SKM-1 treated with dmso at 0.1 percent for 144 hours (cell line): ENCODE data around the gene NAGPA.

ENCODE experiments used
- DNase-seq: peaks from one replicate; lab custom pipeline; 2025; ENCODE audit not compliant: unreplicated experiment; lab: John Stamatoyannopoulos, UW

NAGPA gene

DNA sequence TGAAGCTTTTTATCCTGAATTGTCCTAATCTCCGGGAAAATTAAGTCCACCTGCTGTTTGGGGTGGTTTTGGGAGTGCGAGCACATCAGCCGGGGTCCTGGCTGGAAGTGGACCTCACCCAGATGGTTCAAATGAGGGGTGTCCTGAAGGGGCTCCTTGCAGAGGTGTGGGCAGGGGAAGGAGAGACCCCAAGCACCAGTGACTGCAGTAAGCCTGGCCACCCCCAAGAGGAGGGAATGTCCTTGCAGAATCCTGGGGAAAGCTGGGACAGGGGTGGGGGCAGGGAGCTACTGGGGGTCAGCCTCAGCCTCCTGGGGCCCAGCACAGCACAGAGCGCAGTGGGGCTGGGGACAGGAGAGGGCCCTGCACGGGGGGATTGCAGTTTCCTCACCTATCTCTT is 29.4 kb downstream of the NAGPA start:
- DNase-seq: no peak

DNA sequence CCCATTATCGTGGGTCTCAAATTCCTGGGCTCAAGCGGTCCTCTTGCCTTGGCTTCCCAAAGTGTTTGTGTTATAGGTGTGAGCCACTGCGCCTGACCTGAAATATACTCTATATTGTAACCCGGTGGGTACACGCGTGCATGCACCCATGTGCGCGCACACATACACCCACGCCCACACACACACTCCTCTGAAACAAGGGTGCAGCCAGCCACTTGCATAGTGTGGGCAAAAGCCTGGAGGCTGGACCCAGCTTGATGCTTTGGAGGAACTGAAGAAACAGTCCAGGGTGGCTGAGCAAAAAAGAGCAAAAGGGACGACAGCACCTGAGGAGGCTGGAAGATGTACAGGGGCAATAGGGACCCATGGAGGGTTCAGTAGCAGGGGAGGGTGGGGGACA is 29.9 kb downstream of the NAGPA start:
- DNase-seq: no peak

DNA sequence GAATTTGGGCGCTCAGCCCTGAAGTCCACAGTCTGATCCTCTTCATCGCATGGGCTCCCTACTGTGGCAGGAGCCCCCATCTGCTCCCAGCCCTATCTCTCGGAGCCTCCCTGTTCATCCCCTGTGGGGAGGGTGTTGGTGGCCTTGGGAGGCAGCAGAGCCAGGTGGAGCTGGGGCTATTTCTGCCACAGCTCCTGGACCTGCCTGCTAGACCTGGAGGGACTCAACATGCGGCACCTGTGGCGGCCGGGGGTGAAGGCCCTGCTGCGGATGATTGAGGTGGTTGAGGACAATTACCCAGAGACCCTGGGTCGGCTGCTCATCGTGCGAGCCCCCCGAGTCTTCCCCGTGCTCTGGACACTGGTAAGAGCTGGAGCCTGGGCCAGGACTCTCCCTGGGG is 30.5 kb downstream of the NAGPA start:
- no peak for DNase-seq

DNA sequence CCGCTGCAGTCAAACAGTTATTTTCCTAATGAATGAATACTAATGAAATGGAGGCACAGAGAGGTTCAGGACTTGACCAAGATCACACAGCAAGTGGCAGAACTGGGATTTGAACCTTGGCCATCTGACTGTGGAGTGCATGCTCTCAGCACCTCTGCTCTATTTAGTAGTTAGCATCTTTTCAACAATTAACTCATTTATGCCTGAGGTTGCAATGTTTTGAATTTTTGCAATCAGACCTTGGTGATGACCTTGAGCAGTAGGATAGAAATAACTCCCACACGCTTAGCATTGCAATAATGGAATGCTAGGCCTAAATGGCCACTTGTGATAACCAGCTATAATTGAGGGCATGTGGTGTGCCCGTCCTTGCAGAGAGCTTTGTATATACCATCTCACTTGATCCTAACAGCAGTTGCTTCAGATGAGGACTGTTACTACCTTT is 31.0 kb downstream of the NAGPA start:
- DNase-seq: no peak

DNA sequence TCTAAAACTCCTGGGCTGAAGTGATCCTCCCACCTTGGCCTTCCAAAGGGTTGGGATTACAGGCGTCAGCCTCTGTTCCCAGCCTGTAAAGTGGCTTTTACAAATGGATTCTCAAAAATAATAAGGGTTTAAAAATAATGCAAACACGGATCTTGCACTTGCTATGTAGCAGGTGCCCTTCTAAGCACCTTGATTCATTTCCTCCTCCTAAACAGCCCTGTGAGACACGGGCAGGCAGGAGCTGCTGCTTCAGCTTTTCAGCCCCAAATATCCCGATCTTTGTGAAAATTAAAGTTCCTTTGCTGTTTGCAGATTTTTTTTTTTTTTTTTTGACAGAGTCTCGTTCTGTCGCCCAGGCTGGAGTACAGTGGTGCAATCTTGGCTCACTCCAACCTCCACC is 31.7 kb downstream of the NAGPA start:
- no peak for DNase-seq

DNA sequence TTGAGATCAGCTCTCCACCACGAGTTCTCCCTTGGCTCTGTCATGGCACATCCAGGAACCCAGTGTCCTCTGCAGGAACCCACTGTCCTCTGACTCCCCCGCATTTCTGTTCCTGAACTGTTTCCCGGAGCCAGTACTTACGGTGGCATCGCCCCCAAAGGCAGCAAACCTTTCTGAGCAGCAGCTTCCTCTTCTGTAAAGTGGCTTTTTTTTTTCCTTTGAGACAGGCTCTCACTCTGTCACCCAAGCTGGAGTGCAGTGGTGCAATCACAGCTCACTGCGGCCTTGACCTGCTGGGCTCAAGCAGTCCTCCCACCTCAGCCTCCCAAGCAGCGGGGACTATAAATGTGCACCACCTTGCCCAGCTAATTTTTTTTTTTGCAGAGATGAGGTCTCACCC is 32.2 kb downstream of the NAGPA start:
- peak; percentile 50 for DNase-seq

DNA sequence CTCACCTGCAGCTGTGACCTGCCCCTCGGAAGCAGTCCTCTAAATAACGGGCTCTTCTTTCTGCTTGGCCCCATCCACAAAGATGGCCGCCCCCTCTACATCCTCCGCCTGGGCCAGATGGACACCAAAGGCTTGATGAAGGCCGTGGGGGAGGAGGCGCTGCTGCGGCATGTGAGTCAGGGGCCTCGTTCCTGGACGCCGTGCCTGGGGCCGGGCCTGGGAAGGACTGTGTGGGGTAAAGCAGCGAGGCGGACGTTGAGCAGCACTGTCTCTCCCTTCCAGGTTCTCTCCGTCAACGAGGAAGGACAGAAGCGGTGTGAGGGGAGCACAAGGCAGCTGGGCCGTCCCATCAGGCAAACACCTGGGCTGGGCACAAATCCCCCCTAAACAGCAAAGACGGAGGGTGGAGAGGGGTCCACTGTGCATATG is 33.1 kb downstream of the NAGPA start:
- DNase-seq: no peak

DNA sequence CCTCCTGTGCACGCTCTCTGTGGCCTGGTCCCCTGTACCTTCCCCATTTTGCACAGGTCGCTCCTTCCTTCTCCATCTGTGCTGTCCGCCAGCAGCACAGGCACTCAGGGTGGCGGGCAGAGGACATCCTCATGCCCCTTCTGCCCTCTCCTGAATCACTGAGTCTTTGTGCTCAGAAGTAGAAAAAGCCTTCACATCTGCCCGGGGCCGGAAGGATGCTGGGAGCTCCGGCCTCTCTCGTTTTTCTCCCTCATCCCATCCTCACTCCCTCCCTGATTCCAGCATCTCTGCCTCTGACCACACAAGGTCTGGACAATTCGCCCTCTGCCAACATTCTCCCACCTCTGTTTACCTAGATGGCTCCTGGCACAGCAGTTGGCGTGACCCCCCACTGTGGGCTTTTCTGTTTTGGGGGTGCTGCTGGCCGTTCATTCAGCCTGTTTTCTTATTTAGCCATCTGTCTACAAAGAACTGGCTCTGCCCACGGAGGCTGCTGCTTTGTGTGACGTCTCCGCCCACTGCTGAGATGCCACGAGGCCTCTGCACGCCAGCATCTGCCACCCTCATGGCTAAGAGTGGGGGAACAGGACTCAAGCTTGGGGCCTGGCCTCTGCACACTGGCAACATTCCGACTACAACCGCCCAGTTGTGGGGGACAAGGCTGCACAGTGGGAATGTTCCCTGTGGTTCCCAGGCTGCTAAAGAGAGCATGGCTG is 38.9 kb downstream of the NAGPA start:
- DNase-seq: no peak

DNA sequence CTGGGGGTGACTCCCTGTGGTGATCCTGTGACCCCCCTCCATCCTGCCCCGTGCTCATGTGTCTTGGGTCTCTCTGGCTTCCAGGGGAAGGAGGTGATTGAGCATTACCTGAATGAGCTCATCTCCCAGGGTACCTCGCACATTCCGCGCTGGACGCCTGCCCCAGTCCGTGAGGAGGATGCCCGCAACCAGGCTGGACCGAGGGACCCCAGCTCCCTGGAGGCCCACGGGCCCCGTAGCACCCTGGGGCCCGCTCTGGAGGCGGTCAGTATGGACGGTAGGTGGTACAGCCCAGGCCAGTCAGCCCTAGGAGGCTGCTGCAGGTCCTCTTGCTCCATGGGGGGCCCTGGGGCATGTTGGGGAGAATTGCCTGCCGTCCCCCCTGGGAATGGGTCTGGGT is 42.0 kb downstream of the NAGPA start:
- DNase-seq: no peak

DNA sequence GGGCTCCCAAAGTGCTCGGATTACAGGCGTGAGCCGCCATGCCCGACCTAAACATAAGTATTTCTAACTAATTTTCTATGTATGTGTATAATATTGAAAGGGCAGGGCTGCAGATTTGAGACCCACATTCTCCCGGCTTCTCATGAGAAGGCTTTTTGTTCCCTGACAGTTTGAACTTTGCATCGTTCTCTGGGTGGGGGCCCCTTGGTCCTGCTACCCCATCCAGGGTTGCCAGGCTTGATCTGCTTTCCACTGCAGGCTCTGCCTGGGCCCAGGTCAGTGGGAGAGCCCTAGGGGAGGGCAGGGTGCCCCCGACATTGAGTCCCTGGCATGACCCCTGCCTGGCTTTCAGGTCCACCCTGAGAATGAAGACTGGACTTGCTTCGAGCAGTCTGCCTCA is 43.3 kb downstream of the NAGPA start:
- DNase-seq: no peak

DNA sequence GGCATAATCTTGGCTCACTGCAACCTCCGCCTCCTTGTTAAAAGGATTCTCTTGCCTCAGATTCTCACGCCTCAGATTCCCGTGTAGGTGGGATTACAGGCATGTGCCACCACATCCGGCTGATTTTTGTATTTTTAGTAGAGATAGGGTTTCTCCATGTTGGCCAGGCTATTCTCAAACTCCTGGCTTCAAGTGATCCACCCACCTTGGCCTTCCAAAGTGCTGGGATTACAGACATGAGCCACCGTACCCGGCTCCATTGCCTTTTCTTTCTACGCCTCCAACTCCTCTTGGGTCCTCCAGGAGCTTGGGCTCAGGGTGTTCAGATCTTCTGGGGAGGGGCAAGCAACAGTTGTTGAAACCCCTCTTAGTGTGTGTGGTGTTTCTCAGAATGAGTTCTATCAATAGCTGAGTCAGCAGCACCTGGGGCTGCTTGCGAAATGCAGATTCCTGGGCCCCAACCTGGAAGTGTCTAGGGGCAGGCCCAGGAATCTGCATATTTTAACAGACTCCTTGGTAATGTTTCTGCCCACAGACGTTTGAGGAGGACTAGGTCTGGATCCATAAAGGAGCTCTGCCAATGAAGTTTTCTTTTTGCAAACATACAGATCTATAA is 44.2 kb downstream of the NAGPA start:
- DNase-seq: no peak

DNA sequence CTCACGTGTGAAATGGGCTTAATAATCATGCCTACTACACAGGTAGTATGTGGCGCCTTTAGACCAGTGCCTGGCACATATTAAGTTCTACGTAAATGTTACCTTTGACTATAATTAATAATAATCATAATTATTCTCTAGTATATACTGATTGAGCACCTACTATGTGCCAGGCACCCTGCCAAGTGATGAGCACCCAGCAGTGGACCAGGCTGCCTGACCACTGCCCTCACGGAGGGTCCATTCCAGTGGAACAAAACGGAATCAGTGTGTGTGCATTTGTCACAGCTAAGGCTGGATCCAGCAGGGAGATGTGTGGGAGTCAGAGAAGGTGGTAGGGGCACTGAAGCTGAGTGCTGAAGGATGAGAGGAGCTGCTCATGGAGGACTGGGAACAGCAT is 45.1 kb downstream of the NAGPA start:
- no peak for DNase-seq

DNA sequence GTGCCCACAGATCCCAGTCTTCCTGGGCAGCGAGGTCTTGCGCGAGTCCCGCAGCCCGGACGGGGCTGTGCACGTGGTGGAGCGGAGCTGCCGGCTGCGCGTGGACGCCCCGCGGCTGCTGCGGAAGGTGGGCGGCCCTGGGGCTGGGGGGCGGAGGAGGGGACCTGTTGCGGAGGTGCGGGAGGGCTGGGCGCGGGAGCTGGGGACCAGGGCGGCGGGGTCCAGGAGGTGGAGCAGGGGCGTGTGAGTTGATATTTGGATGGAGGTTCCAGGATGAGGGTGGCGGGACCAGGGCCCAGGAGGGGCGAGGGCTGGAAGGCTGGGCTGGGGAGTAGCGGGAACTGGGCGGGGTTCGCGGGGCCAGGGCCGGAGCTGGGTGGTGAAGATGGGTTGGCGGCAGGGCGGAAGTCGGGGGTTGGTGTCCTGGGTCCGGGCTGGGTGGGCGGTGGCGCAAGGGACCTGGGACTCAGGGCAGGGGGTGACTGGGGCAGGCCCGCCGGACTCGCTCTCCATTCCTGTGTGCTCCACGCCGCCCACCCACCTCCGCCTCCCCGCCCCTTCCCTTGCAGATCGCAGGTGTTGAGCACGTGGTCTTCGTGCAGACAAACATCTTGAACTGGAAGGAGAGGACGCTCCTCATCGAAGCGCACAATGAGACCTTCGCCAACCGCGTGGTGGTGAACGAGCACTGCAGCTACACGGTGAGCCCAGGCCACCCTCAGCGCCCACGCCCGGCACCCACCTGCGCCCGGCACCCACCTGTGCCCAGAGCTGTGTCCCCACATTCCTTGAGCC is 46.0 kb downstream of the NAGPA start:
- no peak for DNase-seq

DNA sequence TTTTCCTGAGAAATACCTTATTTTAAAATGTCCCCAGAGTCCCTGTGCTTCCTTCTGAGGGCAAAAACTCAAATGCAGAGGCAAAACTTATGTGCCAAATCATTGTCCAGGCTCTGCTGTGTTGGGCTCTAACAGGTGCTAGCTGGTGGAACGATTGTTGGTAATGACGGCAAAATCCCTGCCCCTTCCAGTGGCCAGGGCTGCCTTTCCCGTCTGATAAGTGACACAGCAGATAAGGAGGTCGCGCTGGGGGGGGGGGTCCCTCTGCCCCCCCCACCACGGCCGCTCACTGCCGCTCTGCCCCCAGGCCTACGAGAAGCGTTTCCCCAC is 46.5 kb downstream of the NAGPA start:
- DNase-seq: no peak

DNA sequence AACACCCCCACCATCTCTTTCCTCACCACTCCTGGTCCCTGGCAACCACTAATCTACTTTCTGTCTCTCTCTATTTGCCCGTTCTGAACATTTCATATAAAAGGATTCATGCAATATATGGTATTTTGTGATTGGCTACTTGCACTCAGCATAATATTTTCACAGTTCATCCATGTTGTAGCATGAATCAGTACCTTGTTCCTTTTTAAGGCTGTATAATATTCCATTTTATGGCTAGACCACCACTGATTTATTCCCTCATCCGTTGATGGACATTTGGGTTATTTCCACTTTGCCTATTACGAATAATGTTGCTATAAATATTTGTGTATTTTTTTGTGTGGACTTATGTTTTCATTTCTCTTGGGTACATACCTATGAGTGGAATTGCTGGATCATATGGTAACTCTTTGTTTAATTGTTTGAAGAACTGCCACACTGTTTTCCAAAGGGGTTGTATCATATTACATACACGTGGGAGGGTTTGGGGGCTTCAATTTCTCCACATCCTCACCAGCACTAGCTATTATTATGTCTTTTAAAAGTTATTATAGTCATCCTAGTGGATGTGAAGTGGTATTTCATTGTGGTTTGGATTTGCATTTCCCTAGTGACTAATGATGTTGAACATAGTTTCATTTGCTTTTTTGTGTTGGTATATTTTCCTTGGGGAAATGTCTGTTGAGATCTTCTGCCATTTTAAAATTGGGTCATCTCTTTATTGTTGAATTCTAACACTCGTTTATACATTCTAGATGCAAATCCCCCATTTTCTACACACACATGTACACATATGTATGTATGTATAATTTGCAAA is 49.4 kb downstream of the NAGPA start:
- DNase-seq: no peak

DNA sequence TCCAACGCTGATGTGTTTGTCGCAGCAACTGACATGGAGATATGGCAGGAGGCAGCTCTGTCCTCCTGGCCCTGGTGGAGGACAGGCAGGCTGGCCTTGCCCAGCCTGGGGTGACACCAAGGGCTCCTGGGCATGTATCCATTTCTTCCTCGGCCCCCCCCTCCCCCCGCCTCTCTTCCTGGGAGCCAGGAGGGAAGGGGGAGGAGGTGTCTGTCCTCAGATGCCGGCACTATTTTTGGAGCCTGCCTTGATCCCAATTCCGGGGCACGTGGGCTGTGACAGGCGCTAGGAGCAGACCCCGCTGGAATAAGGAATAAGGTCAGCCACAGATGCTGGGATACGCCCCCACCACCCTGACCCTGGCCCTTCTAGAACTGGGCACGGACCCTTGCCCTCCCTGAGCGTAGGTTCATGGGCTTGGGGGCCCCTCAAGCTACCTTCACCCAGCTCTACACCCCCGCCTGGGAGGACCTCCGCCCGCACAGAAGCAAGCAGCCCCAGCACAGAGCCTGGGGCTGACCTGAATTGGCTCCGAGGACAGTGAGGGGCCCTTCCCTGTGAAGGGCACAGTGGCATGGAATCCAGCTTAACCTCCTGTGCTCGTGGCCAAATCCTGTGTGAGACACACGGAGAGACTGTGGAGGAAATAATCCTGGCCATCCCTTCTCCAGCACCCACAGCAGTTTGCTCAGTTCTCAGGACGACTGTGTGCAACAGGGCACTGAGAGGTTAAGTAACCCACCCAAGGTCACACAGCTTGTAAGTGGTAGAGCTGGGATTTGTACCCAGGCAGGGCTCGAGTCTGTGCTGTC is 51.5 kb downstream of the NAGPA start:
- DNase-seq: no peak

DNA sequence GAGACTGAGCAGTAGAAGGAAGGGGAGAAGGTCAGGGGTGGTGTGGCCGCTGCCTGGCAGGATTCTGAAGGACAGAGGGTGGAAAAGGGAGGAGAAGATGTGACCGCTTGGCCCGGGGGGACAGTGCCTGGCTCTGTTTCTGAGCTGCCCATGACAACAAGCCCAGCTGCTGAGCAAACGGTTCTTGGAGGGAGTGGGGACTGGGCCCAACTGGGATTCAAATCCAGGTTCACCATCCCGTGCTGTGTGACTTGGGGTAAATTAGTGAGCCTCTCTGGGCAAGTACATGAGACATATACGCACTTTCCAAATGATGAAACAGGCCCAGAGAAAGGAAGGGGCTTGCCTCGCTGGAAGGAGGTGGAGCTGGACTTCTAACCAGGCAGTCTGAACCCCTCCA is 52.3 kb downstream of the NAGPA start:
- DNase-seq: no peak

DNA sequence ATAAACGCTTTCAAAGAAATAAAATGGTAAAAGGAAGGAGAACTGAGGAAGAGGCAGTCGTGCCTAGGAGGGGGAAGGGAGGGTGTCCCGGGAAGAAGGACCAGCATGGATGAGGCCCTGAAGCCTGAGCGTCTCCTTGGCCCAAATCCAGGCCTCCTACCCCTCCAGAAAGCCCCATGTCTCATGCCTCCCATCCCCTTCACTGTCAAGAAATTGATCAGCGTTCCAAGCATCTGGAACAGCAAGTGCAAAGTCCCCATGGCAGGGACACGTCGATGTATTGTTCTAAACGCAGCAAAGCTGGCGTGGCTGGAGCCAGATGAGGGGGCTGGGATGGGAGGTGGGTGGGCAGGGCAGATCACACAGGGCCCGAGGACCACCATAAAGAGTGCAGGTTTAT is 53.0 kb downstream of the NAGPA start:
- no peak for DNase-seq

DNA sequence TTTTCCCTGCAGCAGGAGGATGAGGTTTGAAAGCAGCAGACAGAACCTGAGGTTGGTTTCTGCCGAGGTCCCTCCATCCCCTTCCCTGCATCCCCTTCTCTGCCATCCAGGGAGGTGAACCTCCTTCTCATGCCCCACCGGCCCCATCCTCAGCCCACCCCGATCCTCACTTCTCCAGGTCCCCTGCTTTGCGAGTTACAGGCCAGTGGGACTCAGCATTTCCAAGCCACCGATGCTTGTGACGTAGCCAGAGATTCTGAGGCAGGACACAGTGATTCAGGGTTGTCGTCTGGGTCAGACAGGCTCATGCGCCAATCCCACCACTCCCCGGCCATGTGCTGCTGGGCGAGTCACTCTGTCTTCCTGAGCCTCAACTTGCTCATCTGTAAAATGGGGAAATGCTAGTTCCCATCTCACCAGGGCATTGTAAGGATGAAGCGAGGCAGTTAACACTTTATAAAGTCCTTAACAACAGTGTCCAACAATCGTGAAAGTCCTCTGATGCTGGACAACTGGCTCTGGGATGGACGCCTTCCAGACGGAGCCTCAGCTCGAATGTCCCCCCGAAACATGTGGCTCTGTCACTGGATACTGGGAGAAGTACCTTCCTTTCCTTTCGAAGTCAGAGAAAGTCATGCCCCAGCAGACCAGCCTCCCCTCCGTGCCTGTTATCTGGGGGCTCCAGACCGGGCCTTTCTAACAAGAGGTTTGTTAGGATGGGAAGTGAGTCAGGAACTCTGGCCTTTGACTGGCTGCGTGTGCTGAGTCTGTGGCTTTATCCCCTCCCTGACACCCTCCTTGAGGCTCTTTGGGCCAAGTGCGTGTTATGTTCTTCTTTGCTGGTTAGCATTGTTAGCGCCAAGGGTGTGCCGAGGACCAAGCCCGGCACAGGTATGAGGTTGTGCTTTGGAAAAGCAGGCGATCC is 53.7 kb downstream of the NAGPA start:
- no peak for DNase-seq

DNA sequence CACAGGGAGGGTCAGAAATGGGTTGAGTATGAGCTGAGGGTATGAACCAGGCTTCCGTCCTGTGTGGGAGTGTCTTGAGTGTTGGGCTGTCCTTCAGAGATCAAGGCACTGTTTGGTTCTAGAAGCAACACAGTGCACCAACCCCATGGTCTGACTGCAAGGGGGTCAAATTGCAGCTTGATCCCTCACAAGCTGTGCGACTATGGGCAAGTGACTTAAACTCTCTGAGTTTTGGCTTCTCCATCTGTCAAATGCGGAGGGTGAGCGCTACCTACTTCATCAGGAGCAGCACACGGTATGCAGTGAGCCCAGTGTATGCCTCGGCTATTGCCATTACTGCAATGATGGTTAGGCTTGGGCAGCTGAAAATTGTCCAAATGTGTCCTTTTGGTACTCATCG is 54.6 kb downstream of the NAGPA start:
- no peak for DNase-seq
